Testis (tissue), 3 donors: Measurements from ENCODE around the gene NDRG2. TPM values are rescaled to one million over a fixed set of nuclear protein-coding genes. Genes with fewer than 3 reads are reported as not detected.
"Not testable (repeated sequence)": the region's sequence is repeated elsewhere in the genome, so short reads cannot be mapped to it uniquely, and the experiment has no call there.

ENCODE experiments used
- DNase-seq: peaks from one replicate; pipeline ENCODE4 v3.0.0-alpha.2; 2019
- H3K27ac ChIP-seq, 2 donors: fragments of 200-600 bp; sonication (generic); one replicate each; pipeline ENCODE4 v1.5.1; 2019
- H3K27me3 ChIP-seq: fragments of 200-600 bp; sonication (generic); one replicate; pipeline ENCODE4 v1.5.1; 2019
- H3K36me3 ChIP-seq: fragments of 200-600 bp; sonication (generic); one replicate; pipeline ENCODE4 v1.5.1; 2017; ENCODE audit warnings: low read depth; ENCODE audit errors: missing control alignments
- H3K4me1 ChIP-seq: fragments of 200-600 bp; sonication (generic); one replicate; pipeline ENCODE4 v1.5.1; 2019
- H3K4me3 ChIP-seq, 2 donors: fragments of 200-600 bp; sonication (generic); one replicate each; pipeline ENCODE4 v1.5.1; 2017 to 2019
- H3K9me3 ChIP-seq: fragments of 200-600 bp; sonication (generic); one replicate; pipeline ENCODE4 v1.5.1; 2017
- POLR2A ChIP-seq: fragments of 450-650 bp; IDR thresholded peaks from one replicate; pipeline ENCODE4 v1.6.1; 2017; ENCODE audit warnings: antibody characterized with exemption, mild to moderate bottlenecking, moderate library complexity
- WGBS, 2 donors: methylation state at CpG; one replicate each; pipeline ENCODE4 v1.1.5; 2018; 5-methylcytosine and 5-hydroxymethylcytosine counted together
- intact Hi-C: fragments of 100-400 bp; cut with DNase I; formaldehyde crosslinking; loops from one replicate; pipeline ENCODE4 v1.15.1; 2023; ENCODE audit warnings: low total_unique reads
- polyA plus RNA-seq: library from polyadenylated mRNA; stranded (reverse); fragments of 350-450 nt; fragmentation: Illumina TruSeq; extraction: RNeasy Lipid Tissue Mini Kit (QIAGEN cat#74804); gene quantifications from one replicate; pipeline ENCODE4 v1.2.3, GENCODE V29; 2014; ENCODE audit warnings: low read depth, low replicate concordance; ENCODE audit not compliant: insufficient read depth
- total RNA-seq, 2 donors: library from RNA; depleted of rRNA; stranded (reverse); fragments of >200 nt; gene quantifications; one replicate each; pipeline ENCODE4 v1.2.3, GENCODE V29; 2016
- TF ChIP-seq, protein P1 (sequence below), 3 experiments: fragments of 450-650 bp in 2 of 3; fragments of 200-600 bp in 1 of 3; sonication (generic) in 1 of 3; IDR thresholded peaks; one replicate each; pipeline ENCODE4 v1.5.1; 2016 to 2019; ENCODE audit warnings: antibody characterized with exemption in 3 of 3, mild to moderate bottlenecking in 2 of 3, moderate library complexity in 1 of 3

The NDRG2 gene
- total and polyA plus RNA-seq, 3 donors from 2014 or later = 85.6 to 106 (median 98.4) TPM

DNA sequence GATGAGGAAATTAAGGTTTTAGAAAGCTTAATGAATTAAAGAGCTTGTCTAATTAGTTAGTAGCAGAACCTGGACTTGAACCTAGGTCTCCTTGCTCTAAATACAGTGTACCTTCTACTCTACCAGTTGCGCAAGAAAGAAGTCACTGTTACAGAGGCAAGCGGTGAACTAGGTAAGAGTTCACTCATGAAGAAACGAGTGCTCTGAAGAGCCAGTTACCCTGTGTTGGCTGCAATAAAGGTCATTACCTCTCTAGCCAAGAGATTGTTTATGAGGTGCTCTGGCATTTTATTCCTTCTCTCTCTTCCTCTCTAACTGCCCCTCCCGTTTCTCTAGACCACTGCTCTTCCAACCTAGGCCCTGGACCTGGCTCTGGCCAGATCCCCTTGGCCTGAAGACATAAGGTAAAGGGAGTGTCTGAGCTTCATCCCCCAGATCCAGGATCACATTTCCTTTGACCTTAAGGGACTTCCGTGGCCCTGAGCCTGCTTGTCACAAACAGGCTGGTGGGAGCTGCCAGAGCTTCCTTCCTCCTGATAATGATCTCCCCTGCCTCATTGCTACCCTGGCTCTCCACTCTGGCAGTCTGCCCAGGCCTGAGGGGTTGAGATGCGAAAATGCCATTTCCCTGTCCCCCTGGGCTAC, 19.2 kb upstream of the NDRG2 start:
- WGBS, 2 donors = 65 to 69% methylated on average over 6 of the region's 6 CpGs
- H3K9me3 ChIP-seq = no peaks in the 10 kb centered on the region
- H3K27ac ChIP-seq = no peak overlapping the region
- H3K4me1 ChIP-seq = peaks cover 16% of the 10 kb centered on the region
- DNase-seq = no peak
- TF ChIP-seq, protein P1, sequence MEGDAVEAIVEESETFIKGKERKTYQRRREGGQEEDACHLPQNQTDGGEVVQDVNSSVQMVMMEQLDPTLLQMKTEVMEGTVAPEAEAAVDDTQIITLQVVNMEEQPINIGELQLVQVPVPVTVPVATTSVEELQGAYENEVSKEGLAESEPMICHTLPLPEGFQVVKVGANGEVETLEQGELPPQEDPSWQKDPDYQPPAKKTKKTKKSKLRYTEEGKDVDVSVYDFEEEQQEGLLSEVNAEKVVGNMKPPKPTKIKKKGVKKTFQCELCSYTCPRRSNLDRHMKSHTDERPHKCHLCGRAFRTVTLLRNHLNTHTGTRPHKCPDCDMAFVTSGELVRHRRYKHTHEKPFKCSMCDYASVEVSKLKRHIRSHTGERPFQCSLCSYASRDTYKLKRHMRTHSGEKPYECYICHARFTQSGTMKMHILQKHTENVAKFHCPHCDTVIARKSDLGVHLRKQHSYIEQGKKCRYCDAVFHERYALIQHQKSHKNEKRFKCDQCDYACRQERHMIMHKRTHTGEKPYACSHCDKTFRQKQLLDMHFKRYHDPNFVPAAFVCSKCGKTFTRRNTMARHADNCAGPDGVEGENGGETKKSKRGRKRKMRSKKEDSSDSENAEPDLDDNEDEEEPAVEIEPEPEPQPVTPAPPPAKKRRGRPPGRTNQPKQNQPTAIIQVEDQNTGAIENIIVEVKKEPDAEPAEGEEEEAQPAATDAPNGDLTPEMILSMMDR (IDR thresholded peaks at IDR 0.05) = no peak
- TF ChIP-seq POLR2A = no peak
- H3K36me3 ChIP-seq = no peaks in the 10 kb centered on the region
- H3K4me3 ChIP-seq = no peak overlapping the region
- intact Hi-C loops = no loop called here
- no peaks in the 10 kb centered on the region for H3K27me3 ChIP-seq

DNA sequence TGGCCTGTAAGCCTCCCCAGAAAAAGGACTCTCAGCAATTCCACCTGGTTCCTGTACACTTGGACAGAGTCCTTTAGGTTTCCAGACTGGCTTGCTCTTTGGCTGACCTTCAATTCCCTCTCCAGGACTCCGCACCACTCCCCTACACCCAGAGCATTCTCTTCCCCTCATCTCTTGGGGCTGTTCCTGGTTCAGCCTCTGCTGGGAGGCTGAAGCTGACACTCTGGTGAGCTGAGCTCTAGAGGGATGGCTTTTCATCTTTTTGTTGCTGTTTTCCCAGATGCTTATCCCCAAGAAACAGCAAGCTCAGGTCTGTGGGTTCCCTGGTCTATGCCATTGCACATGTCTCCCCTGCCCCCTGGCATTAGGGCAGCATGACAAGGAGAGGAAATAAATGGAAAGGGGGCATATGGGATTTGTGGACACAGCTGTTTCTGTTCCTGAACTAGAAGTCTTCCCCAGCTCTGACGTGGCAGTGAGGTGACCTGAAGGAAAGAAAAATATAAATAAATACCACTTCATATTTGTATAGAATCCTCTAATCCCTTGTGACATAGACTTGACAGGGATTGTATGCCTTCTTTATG, 18.6 kb upstream of the NDRG2 start:
- no peaks in the 10 kb centered on the region for H3K27me3 ChIP-seq
- no peaks in the 10 kb centered on the region for H3K36me3 ChIP-seq
- TF ChIP-seq, protein P1 (IDR thresholded peaks at IDR 0.05) = no peak
- peaks cover 13% of the 10 kb centered on the region for H3K4me1 ChIP-seq
- intact Hi-C loops = no loop called here
- 51 to 63% methylated on average over 2 of the region's 2 CpGs for WGBS, 2 donors
- H3K27ac ChIP-seq = no peak overlapping the region
- no peak for DNase-seq
- no peaks in the 10 kb centered on the region for H3K9me3 ChIP-seq
- no peak overlapping the region for H3K4me3 ChIP-seq

- DNase-seq = no peak
- Histone ChIP-seq H3K36me3 (no peaks in the 10 kb centered on the region), H3K4me3 (no peak overlapping the region), H3K9me3 (no peaks in the 10 kb centered on the region), H3K27ac (no peak overlapping the region), H3K27me3 (no peaks in the 10 kb centered on the region), H3K4me1 (peaks cover 12% of the 10 kb centered on the region)
- 68 to 80% methylated on average over 8 of the region's 8 CpGs for WGBS, 2 donors
- TF ChIP-seq, protein P1 (IDR thresholded peaks at IDR 0.05) = no peak
- TF ChIP-seq POLR2A = no peak
- intact Hi-C loops = no loop called here
Observed at GRCh38 chr14:21042918-21043317, 18.1 kb upstream of the NDRG2 start.

- Histone ChIP-seq H3K27ac (no peak within 1 kb of the TSS), H3K4me1 (peaks cover 14% of the 10 kb centered on the region), H3K27me3 (no peaks in the 10 kb centered on the region), H3K4me3 (no peak within 1 kb of the TSS), H3K36me3 (no peaks in the 10 kb centered on the region), H3K9me3 (no peaks in the 10 kb centered on the region)
- no peak for DNase-seq
- WGBS, 2 donors = 70 to 78% methylated on average over 11 of the region's 11 CpGs
- intact Hi-C loops = no loop called here
- no peak for TF ChIP-seq POLR2A
- TF ChIP-seq, protein P1 (IDR thresholded peaks at IDR 0.05) = no peak
Observed at GRCh38 chr14:21041676-21042433, 17.0 kb upstream of the NDRG2 start, which contains the start of gene RNASE7. RNASE7 (plus strand) TSS chr14:21042362; CDS start chr14:21042993, 631 bp downstream.

GRCh38 chr14:21040941-21041340, 16.1 kb upstream of the NDRG2 start:
- H3K27me3 ChIP-seq, H3K9me3 ChIP-seq, H3K36me3 ChIP-seq, H3K27ac ChIP-seq, DNase-seq, intact Hi-C loops, H3K4me3 ChIP-seq: not testable (repeated sequence)
- H3K4me1 ChIP-seq = peaks cover 14% of the 10 kb centered on the region
- WGBS, 2 donors = 90 to 92% methylated on average over 3 of the region's 3 CpGs
